ENCODE measurements around the gene SCPEP1.
A peak's percentile ranks its signal among the peaks of the same experiment; 100 is the strongest.
"Not testable (repeated sequence)": the region's sequence is repeated elsewhere in the genome, so short reads cannot be mapped to it uniquely, and the experiment has no call there.

The SCPEP1 gene, protein sequence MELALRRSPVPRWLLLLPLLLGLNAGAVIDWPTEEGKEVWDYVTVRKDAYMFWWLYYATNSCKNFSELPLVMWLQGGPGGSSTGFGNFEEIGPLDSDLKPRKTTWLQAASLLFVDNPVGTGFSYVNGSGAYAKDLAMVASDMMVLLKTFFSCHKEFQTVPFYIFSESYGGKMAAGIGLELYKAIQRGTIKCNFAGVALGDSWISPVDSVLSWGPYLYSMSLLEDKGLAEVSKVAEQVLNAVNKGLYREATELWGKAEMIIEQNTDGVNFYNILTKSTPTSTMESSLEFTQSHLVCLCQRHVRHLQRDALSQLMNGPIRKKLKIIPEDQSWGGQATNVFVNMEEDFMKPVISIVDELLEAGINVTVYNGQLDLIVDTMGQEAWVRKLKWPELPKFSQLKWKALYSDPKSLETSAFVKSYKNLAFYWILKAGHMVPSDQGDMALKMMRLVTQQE
- total RNA-seq = 16.8 to 18.7 reads per million in 2 donors

DNA sequence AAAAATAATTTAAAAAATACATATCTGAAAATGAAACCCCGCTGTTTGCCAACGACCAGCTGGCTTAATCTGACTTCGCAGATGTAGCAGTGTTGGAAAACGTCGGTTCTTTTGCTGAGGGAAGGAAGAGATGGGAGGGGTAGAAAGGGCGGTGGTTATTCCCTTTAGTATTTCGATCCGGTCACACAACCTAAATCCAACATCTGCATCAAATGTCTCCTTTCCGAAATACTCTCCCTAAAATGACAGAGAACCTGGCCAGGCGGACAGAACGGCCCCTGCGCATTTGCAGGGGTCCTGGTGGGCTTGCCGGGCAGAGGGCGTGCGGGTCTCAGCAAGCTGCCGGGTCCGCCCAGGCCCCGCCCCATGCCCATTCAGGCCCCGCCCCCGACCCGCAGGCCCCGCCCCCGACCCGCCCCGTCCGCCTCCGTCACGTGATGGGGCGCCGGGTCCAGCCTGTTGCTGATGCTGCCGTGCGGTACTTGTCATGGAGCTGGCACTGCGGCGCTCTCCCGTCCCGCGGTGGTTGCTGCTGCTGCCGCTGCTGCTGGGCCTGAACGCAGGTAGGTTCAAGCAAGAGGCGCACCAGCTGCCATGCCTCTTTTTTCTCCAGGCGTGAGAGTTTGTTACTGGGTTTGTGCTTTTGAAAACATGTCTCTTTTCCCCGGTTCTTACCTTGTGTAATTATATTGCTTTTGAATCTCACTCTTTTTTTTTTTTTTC lies at the start of gene SCPEP1:
TSS of gene SCPEP1 (plus strand) at position 459 of the 723 bp plus-strand sequence. CDS start at position 488, 29 bp downstream.
- DNase-seq = peak; percentile 65 to 89 (median 75)

GRCh38 chr17:56928586-56928985 lies 49.3 kb upstream of the SCPEP1 start:
- no peak for DNase-seq

GRCh38 chr17:56929362-56929969 lies 48.5 kb upstream of the SCPEP1 start:
- DNase-seq = peak in 1 of 5 experiments; percentile 30

GRCh38 chr17:56930739-56931337 lies 47.1 kb upstream of the SCPEP1 start:
- no peak for DNase-seq

DNA sequence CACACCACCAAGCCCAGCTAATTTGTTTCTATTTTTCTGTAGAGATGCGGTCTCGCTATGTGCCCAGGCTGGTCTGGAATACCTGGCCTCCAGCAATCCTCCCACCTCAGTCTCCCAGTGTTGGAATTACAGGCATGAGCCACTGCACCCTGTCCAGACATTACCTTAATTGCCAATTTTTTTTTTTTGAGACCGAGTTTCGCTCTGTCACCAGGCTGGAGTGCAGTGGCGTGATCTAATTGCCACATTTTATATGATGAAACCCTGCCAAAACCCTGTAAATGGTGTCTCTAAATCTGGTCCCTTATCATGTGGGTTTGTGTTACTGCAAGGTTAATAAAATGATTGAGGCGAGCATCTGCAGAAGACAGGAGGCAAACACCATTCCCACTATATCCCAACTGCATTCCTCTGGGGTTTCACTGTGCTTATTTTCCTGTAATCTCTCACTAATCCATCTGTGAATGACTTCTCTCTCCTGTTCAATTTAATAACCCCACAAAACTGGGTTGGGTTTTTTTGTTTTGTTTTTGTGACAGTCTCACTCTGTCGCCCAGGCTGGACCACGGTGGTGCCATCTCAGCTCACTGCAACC lies 44.7 kb upstream of the SCPEP1 start:
- no peak for DNase-seq

DNA sequence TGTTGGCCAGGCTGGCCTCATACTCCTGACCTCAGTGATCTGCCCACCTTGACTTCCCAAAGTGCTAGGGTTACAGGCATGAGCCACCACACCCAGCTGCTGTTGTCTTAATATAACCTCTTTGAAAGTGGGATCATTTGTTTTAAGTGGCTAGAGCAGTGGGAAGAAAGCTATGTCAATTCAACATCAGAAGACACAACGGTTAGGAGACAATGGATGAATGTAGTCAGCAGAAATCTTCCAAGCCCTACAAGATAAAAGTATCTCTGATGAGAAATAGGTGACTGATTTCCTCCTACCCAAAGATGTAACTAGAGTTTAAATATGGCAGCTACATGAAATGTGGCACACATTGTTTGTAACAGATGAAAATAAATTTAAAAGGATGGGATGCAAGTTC lies 44.1 kb upstream of the SCPEP1 start:
- no peak for DNase-seq

- DNase-seq = peak in 1 of 5 experiments; percentile 31
These were observed 43.7 kb upstream of the SCPEP1 start for GRCh38 chr17:56934280-56934679.

DNA sequence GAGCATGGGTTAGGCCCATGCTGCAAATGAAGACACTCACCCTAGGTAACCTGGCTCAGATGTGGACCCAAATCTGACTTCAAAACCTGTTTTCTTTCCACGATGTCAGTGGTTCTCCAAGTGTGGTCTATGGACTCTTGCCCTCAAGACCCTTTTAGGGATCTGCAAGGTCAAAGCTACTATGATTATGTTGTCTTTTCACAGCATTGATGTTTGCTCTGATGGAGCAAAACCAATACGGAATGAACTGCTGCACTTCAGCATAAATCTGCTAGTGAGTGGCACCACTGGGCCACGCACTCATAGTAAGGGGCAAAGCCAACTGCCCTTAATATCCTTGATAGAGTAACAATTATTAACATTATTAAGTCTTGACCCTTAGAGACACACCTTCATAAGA lies 42.5 kb upstream of the SCPEP1 start:
- no peak for DNase-seq

DNA sequence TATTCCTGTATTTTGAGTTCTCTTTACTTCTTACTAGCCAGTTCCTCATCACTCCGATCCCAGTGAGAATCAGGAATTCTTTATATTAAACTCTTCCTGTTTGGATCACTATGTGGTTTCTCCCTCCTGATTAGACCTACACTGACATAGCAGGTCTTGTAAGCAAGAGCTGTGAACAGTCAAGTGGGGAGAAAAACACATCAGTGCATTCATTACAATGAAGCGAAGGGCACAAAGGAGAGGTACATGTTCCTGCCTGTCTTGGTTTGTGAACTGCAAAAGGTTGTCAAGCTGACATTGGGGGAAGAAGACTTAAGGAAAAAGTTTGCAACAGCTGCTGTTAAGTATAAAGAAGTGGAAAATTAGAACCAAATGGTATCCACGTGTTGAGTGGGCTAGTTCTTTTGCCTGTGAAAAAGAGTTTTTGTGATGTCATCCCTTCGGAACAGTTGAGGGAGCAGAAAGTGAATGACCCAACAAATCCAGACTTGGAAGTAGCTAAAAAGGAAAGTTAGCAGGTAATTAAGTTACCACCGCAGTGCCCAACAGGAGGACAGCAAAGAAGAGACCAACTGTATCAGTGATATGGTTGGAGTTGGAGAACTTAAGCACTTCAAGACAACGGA lies 41.1 kb upstream of the SCPEP1 start:
- no peak for DNase-seq

GRCh38 chr17:56937687-56938086 lies 40.2 kb upstream of the SCPEP1 start:
- DNase-seq = no peak

GRCh38 chr17:56938206-56938605 lies 39.7 kb upstream of the SCPEP1 start:
- not testable (repeated sequence) for DNase-seq

GRCh38 chr17:56939869-56940484 lies 38.0 kb upstream of the SCPEP1 start:
- peak in 2 of 5 experiments; percentile 25 to 51 for DNase-seq

DNA sequence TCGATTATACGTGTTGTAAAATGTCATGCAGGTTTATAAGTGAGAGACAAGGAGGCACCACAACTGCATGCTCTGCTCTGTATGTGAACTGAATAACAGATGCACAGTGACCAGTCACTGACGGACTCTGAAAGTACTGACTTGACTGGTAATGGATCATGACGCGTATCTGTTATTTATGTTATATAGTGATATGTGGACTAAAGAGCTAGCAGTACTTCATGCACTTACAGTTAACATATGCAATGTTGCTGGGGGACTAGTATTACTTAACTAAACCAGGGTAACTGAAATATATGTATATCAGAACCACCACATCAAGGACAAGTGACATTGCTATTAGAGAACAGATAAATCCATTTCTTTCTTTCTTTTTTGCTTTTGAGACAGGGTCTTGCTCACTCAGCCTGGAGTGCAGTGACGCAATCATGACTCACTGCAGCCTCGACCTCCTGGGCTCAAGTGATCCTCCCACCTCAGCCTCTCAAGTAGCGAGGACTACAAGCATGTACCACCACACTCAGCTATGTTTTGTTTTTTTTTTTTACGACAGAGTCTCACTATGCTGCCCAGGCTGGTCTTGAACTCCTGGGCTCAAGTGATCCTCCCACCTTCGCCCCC lies 34.3 kb upstream of the SCPEP1 start:
- no peak for DNase-seq

GRCh38 chr17:56945938-56946505 lies 31.9 kb upstream of the SCPEP1 start:
- DNase-seq = no peak

- no peak for DNase-seq
These were observed 30.2 kb upstream of the SCPEP1 start for GRCh38 chr17:56947741-56948140.

DNA sequence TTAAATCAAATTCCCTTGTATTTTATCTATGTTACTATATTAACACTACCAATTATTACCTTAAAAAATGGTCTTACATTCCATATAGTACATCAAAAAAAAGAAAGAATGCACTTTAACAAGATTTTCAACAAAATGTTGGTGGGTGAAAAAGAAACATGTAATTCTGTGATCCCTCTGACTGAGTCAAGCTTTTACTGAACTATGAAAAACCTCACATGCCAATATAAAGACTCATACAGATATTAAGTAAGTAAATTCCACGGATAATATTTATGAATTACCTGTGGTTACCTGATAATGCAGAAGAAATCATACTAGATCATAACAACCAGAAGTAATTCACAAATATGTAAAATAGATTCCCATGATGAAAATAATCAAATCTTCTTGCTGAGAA lies 29.4 kb upstream of the SCPEP1 start:
- no peak for DNase-seq

DNA sequence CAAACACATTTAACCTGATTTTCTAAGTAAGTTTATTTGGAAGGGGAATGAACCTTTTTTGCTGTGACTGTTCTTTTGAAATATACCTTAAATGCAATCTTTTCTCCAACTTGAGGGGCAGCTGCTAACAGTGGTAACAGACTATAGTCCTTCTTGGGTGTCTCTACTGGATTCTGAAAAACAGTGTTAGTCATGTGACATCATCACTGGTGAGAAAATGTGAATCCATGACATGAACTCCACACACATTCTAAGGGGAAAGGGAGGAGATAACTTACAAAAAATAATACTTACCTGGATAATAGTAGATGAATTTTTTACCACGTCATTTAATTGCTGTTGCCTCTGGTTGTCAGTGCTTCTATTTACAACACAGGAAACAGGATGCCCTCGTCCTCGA lies 28.3 kb upstream of the SCPEP1 start:
- DNase-seq = no peak

DNA sequence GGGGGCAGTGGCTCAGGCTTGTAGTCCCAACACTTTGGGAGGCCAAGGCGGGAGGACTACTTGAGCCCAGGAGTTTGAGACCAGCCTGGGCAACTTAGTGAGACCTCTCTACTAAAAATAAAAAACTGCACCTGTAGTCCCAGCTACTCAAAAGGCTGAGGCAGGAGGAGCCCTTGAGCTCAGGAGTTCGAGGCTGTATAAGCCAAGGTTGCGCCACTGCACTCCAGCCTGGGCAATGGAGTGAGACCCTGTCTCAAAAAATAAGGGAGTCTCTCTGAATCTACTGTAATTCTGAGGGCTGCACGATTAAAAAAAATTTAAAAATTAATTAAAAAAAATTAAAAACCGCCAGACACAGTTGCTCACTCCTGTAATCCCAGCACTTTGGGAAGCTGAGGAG lies 20.9 kb upstream of the SCPEP1 start:
- no peak for DNase-seq

- DNase-seq = peak; percentile 84 to 94 (median 88)
These were observed 17.1 kb upstream of the SCPEP1 start, which contains the start of gene COIL for GRCh38 chr17:56960596-56961538. Gene COIL, minus strand, starts transcription at chr17:56961050. Its CDS starts 31 bp downstream, at chr17:56961019.
